ENCODE measurements around the gene LBX2. TPM values are rescaled to one million over a fixed set of nuclear protein-coding genes. Genes with fewer than 3 reads are reported as not detected.
A peak's percentile ranks its signal among the peaks of the same experiment; 100 is the strongest.

Gene LBX2
- total and polyA plus RNA-seq, 3 experiments from 2014 or later, result 0.38 to 0.94 TPM; not detected in 1

- ChIA-PET POLR2A (interaction anchor here (0.6 to 3.8 kb wide), 8 partner anchors 11 to 73 kb away, joined by 3 to 54 read pairs (median 17); partner anchors contain the start of genes CCDC142, DQX1, MRPL53 and TTC31), CTCF (interaction anchor here (0.9 to 5.8 kb wide), 7 partner anchors 10 to 130 kb away, joined by 3 to 83 read pairs (median 4); partner anchors contain the start of genes C2orf81, CCDC142, MRPL53 and TTC31)
Observed at GRCh38 chr2:74457129-74457548, 42.3 kb downstream of the LBX2 start.

GRCh38 chr2:74454654-74455511, 44.5 kb downstream of the LBX2 start, which contains the start of gene INO80B:
TSS of gene INO80B (plus strand) at chr2:74455087. CDS start at chr2:74455117, 30 bp downstream.
- Mint-ChIP-seq H3K36me3 (peaks cover 0 to 22% (median 0%) of the 10 kb centered on the region in 3 donors), H3K4me3 (peak within 1 kb of the TSS; percentile 87 to 99 (median 96)), H3K27ac (peak within 1 kb of the TSS; percentile 91 to 100 (median 98)), H3K9me3 (no peaks in the 10 kb centered on the region), H3K4me1 (peaks cover 59 to 64% (median 63%) of the 10 kb centered on the region in 3 donors), H3K27me3 (no peaks in the 10 kb centered on the region)
- Histone ChIP-seq H3K4me3 (ENCODE audit: low read length) (peak within 1 kb of the TSS; percentile 82), H3K4me1 (ENCODE audit: insufficient read depth, low read length) (peaks cover 48% of the 10 kb centered on the region), H3K36me3 (ENCODE audit: insufficient read depth, low read length) (no peaks in the 10 kb centered on the region), H3K9me3 (ENCODE audit: low read length) (no peaks in the 10 kb centered on the region), H3K27me3 (ENCODE audit: insufficient read depth, low read length, poor library complexity, severe bottlenecking) (no peaks in the 10 kb centered on the region), H3K27ac (ENCODE audit: low read depth, low read length) (peak within 1 kb of the TSS; percentile 64)
- POLR2A ChIA-PET, result interaction anchor here (0.8 to 3.1 kb wide), 7 partner anchors 14 to 77 kb away, joined by 3 to 38 read pairs (median 4); partner anchors contain the start of genes C2orf81, CCDC142, MRPL53 and TTC31
- DNase-seq, result peak; percentile 91 to 98 (median 97)
- CTCF ChIA-PET, result interaction anchor here (0.7 to 5.8 kb wide), 15 partner anchors 10 to 273 kb away, joined by 3 to 83 read pairs (median 4); partner anchors contain the start of genes C2orf81, CCDC142, MRPL53 and TTC31

More at GRCh38 chr2:74457129-74457548, 42.3 kb downstream of the LBX2 start:
- peak overlapping the region; percentile 62 for H3K4me3 ChIP-seq (ENCODE audit: low read length)
- H3K27ac Mint-ChIP-seq, result peak overlapping the region; percentile 91 to 100 (median 99)
- peak overlapping the region; percentile 87 to 98 (median 92) for H3K4me3 Mint-ChIP-seq
- peak overlapping the region; percentile 94 for H3K27ac ChIP-seq (ENCODE audit: low read depth, low read length)
- DNase-seq, result no peak
- H3K9me3 ChIP-seq (ENCODE audit: low read length), result no peaks in the 10 kb centered on the region
- peaks cover 46% of the 10 kb centered on the region for H3K4me1 ChIP-seq (ENCODE audit: insufficient read depth, low read length)
- no peaks in the 10 kb centered on the region for H3K27me3 ChIP-seq (ENCODE audit: insufficient read depth, low read length, poor library complexity, severe bottlenecking)
- H3K36me3 Mint-ChIP-seq, result peaks cover 0 to 33% (median 0%) of the 10 kb centered on the region in 3 donors
- H3K27me3 Mint-ChIP-seq, result peaks cover 0 to 2% of the 10 kb centered on the region in 2 donors
- H3K36me3 ChIP-seq (ENCODE audit: insufficient read depth, low read length), result no peaks in the 10 kb centered on the region
- peaks cover 61 to 70% (median 66%) of the 10 kb centered on the region in 3 donors for H3K4me1 Mint-ChIP-seq
- H3K9me3 Mint-ChIP-seq, result no peaks in the 10 kb centered on the region

GRCh38 chr2:74450570-74451190, 48.7 kb downstream of the LBX2 start:
- Mint-ChIP-seq H3K36me3 (peaks cover 0 to 6% (median 0%) of the 10 kb centered on the region in 3 donors), H3K27ac (peak overlapping the region in 4 of 8 donors; percentile 28 to 63 (median 44)), H3K9me3 (no peaks in the 10 kb centered on the region), H3K4me1 (peaks cover 28 to 30% (median 30%) of the 10 kb centered on the region in 3 donors), H3K4me3 (no peak overlapping the region), H3K27me3 (no peaks in the 10 kb centered on the region)
- Histone ChIP-seq H3K36me3 (ENCODE audit: insufficient read depth, low read length) (no peaks in the 10 kb centered on the region), H3K9me3 (ENCODE audit: low read length) (no peaks in the 10 kb centered on the region), H3K27ac (ENCODE audit: low read depth, low read length) (no peak overlapping the region), H3K4me3 (ENCODE audit: low read length) (no peak overlapping the region), H3K27me3 (ENCODE audit: insufficient read depth, low read length, poor library complexity, severe bottlenecking) (no peaks in the 10 kb centered on the region), H3K4me1 (ENCODE audit: insufficient read depth, low read length) (peaks cover 24% of the 10 kb centered on the region)
- ChIA-PET CTCF (interaction anchor here (1.2 kb wide), 1 partner anchor 32 kb away, joined by 5 read pairs; the partner anchor contains the start of genes CCDC142 and TTC31), POLR2A (interaction anchor here (0.6 to 0.7 kb wide), 2 partner anchors 23 to 46 kb away, joined by 4 to 7 read pairs; no protein-coding TSS in a partner anchor)
- DNase-seq, result no peak

DNA sequence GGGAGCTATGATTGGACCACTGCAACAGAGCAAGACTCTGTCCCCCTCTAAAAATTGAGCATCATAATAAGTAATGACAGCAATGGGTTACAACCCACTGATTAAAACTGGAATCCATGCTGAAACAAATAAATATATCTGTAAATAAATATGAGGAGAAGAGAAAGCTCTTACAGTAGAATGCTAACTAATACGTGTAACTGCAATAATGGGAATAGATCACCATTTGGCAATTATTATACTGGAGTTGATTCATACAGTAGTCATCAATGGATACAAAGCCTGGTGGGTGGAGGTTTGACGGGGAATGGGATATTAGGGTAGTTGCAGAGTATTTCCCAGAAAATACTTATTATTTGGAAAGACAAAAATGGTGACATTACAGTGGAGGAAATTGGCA, 50.6 kb downstream of the LBX2 start:
- Mint-ChIP-seq H3K27me3 (peaks cover 8 to 15% of the 10 kb centered on the region in 2 donors), H3K4me3 (no peak overlapping the region), H3K36me3 (no peaks in the 10 kb centered on the region), H3K27ac (peak overlapping the region in 2 of 8 donors; percentile 26 to 32), H3K4me1 (peaks cover 13 to 15% (median 15%) of the 10 kb centered on the region in 3 donors), H3K9me3 (no peaks in the 10 kb centered on the region)
- no peak overlapping the region for H3K4me3 ChIP-seq (ENCODE audit: low read length)
- no peaks in the 10 kb centered on the region for H3K27me3 ChIP-seq (ENCODE audit: insufficient read depth, low read length, poor library complexity, severe bottlenecking)
- peaks cover 12% of the 10 kb centered on the region for H3K4me1 ChIP-seq (ENCODE audit: insufficient read depth, low read length)
- CTCF ChIA-PET, result interaction anchor here (1.3 kb wide), 1 partner anchor 57 kb away, joined by 4 read pairs; no protein-coding TSS in a partner anchor
- H3K9me3 ChIP-seq (ENCODE audit: low read length), result no peaks in the 10 kb centered on the region
- DNase-seq, result no peak
- POLR2A ChIA-PET, result no interaction called here
- no peak overlapping the region for H3K27ac ChIP-seq (ENCODE audit: low read depth, low read length)
- H3K36me3 ChIP-seq (ENCODE audit: insufficient read depth, low read length), result no peaks in the 10 kb centered on the region

Other genes starting within 250 kb of the LBX2 start
- gene SLC4A5, start 156.2 kb downstream of the LBX2 start, total RNA-seq, result 1 to 10 TPM; 1.8 to 1.9 TPM
- 0.13 TPM for gene SLC4A5, start 156.2 kb downstream of the LBX2 start, polyA plus RNA-seq
- 100 to 1,000 TPM; 113 to 114 TPM for gene DCTN1, start 119.3 kb downstream of the LBX2 start, total RNA-seq
- gene DCTN1, start 119.3 kb downstream of the LBX2 start, polyA plus RNA-seq, result 90.2 TPM
- 1 to 10 TPM; 2.7 to 3.2 TPM for gene C2orf81, start 78.0 kb downstream of the LBX2 start, total RNA-seq
- gene C2orf81, start 78.0 kb downstream of the LBX2 start, polyA plus RNA-seq, result 2.6 TPM
- gene WDR54, start 77.9 kb downstream of the LBX2 start, total RNA-seq, result 10 to 100 TPM; 75.5 to 86.6 TPM
- 55.5 TPM for gene WDR54, start 77.9 kb downstream of the LBX2 start, polyA plus RNA-seq
- 1 to 10 TPM; 1.1 to 1.4 TPM for gene RTKN, start 57.7 kb downstream of the LBX2 start, total RNA-seq
- 1.2 TPM for gene RTKN, start 57.7 kb downstream of the LBX2 start, polyA plus RNA-seq
- 10 to 100 TPM; 44.1 to 44.3 TPM for gene INO80B, start 44.5 kb downstream of the LBX2 start, total RNA-seq
- 7.6 TPM for gene INO80B, start 44.5 kb downstream of the LBX2 start, polyA plus RNA-seq
- 10 to 100 TPM; 31.2 to 31.6 TPM for gene WBP1, start 41.2 kb downstream of the LBX2 start, total RNA-seq
- 37.0 TPM for gene WBP1, start 41.2 kb downstream of the LBX2 start, polyA plus RNA-seq
- 10 to 100 TPM; 82.4 to 88.0 TPM for gene MOGS, start 34.2 kb downstream of the LBX2 start, total RNA-seq
- 48.5 TPM for gene MOGS, start 34.2 kb downstream of the LBX2 start, polyA plus RNA-seq
- 100 to 1,000 TPM; 115 to 118 TPM for gene MRPL53, start 26.9 kb downstream of the LBX2 start, total RNA-seq
- 108 TPM for gene MRPL53, start 26.9 kb downstream of the LBX2 start, polyA plus RNA-seq
- gene CCDC142, start 16.6 kb downstream of the LBX2 start, total RNA-seq, result 10 to 100 TPM; 20.3 to 22.8 TPM
- gene CCDC142, start 16.6 kb downstream of the LBX2 start, polyA plus RNA-seq, result 9.7 TPM
- gene TTC31, start 16.5 kb downstream of the LBX2 start, total RNA-seq, result 10 to 100 TPM; 26.4 to 28.0 TPM
- gene TTC31, start 16.5 kb downstream of the LBX2 start, polyA plus RNA-seq, result 20.5 TPM
- gene PCGF1, start 8.1 kb upstream of the LBX2 start, total RNA-seq, result 10 to 100 TPM; 29.6 to 38.7 TPM
- 17.2 TPM for gene PCGF1, start 8.1 kb upstream of the LBX2 start, polyA plus RNA-seq
- gene TLX2, start 14.8 kb upstream of the LBX2 start, total RNA-seq, result under 1 TPM; 0.37 to 0.60 TPM
- gene TLX2, start 14.8 kb upstream of the LBX2 start, polyA plus RNA-seq, result not detected
- under 1 TPM; 0.51 to 0.83 TPM for gene DQX1, start 26.6 kb upstream of the LBX2 start, total RNA-seq
- not detected for gene DQX1, start 26.6 kb upstream of the LBX2 start, polyA plus RNA-seq
- gene AUP1, start 30.1 kb upstream of the LBX2 start, total RNA-seq, result 100 to 1,000 TPM; 219 to 225 TPM
- 95.8 TPM for gene AUP1, start 30.1 kb upstream of the LBX2 start, polyA plus RNA-seq
- 10 to 100 TPM; 81.0 to 82.1 TPM for gene HTRA2, start 30.3 kb upstream of the LBX2 start, total RNA-seq
- gene HTRA2, start 30.3 kb upstream of the LBX2 start, polyA plus RNA-seq, result 26.0 TPM
- gene LOXL3, start 54.3 kb upstream of the LBX2 start, total RNA-seq, result 1 to 10 TPM in 1 of 2 experiments, under 1 TPM in 1; 0.77 to 1.2 TPM
- gene LOXL3, start 54.3 kb upstream of the LBX2 start, polyA plus RNA-seq, result 0.08 TPM
- 10 to 100 TPM; 24.4 to 25.2 TPM for gene DOK1, start 55.1 kb upstream of the LBX2 start, total RNA-seq
- gene DOK1, start 55.1 kb upstream of the LBX2 start, polyA plus RNA-seq, result 24.0 TPM
- gene M1AP, start 148.7 kb upstream of the LBX2 start, total RNA-seq, result not detected
- 0.39 TPM for gene M1AP, start 148.7 kb upstream of the LBX2 start, polyA plus RNA-seq
- gene SEMA4F, start 154.6 kb upstream of the LBX2 start, total RNA-seq, result 1 to 10 TPM; 7.8 to 8.5 TPM
- 8.3 TPM for gene SEMA4F, start 154.6 kb upstream of the LBX2 start, polyA plus RNA-seq

Data from CD8-positive, alpha-beta memory T cell (primary cell).